PC-3 (cell line): ENCODE results near the gene APBA2. TPM values are rescaled to one million over a fixed set of nuclear protein-coding genes. Genes with fewer than 3 reads are reported as not detected.

Source experiments
- ATAC-seq: fragments of 200-7000 bp; cut with Tn5 transposase; 2 replicates; pipeline ENCODE4 v1.9.1; 2020; ENCODE audit warnings: mild to moderate bottlenecking, moderate library complexity
- BruUV-seq: library from RNA; stranded (reverse); fragments of 400-500 nt; replicated peaks from 2 replicates; lab custom pipeline; 2021; lab: Mats Ljungman, UMichigan
- CTCF ChIA-PET: fragments of 300-600 bp; sonication (Branson Sonifier 250); formaldehyde crosslinking; loops from one replicate; lab custom pipeline; 2022; ENCODE audit warnings: antibody characterized with exemption; lab: Charles Lee
- POLR2A ChIA-PET: fragments of 300-600 bp; sonication (Branson Sonifier 250); formaldehyde crosslinking; loops from one replicate; lab custom pipeline; 2022; ENCODE audit warnings: antibody characterized with exemption; ENCODE audit not compliant: unreplicated experiment; lab: Charles Lee
- DNase-seq: peaks from one replicate; pipeline ENCODE4 v3.0.0-alpha.2; 2015
- H2AFZ ChIP-seq: fragments of 300-600 bp; sonication (generic); 2 replicates; pipeline ENCODE4 v1.6.0; 2016; ENCODE audit warnings: antibody characterized with exemption, low read length
- H3F3A ChIP-seq: fragments of 300-600 bp; sonication (generic); one replicate; pipeline ENCODE4 v1.6.0; 2017; ENCODE audit warnings: antibody characterized with exemption, low read length, control low read depth, mild to moderate bottlenecking; ENCODE audit not compliant: unreplicated experiment
- H3K27ac ChIP-seq: fragments of 300-600 bp; sonication (generic); 2 replicates; pipeline ENCODE4 v1.5.1; 2016; ENCODE audit warnings: mild to moderate bottlenecking, low read length
- H3K27me3 ChIP-seq: fragments of 300-600 bp; sonication (generic); 2 replicates; pipeline ENCODE4 v1.6.1; 2016; ENCODE audit warnings: low read length, mixed read lengths
- H3K36me3 ChIP-seq: fragments of 300-600 bp; sonication (generic); 2 replicates; pipeline ENCODE4 v1.6.1; 2016; ENCODE audit warnings: low read depth, mixed run types, low read length, mixed read lengths
- H3K4me1 ChIP-seq: fragments of 300-600 bp; sonication (generic); 2 replicates; pipeline ENCODE4 v1.5.1; 2016; ENCODE audit warnings: low read length; ENCODE audit not compliant: insufficient read depth
- H3K4me2 ChIP-seq: fragments of 300-600 bp; sonication (generic); 2 replicates; pipeline ENCODE4 v1.6.0; 2016; ENCODE audit warnings: low read length
- H3K4me3 ChIP-seq: fragments of 300-600 bp; sonication (generic); 2 replicates; pipeline ENCODE4 v1.5.1; 2016; ENCODE audit warnings: mild to moderate bottlenecking, low read length, mixed read lengths
- H3K79me2 ChIP-seq: fragments of 300-600 bp; sonication (generic); 2 replicates; pipeline ENCODE4 v1.6.1; 2017; ENCODE audit warnings: low read length, mixed read lengths
- H3K9ac ChIP-seq: fragments of 300-600 bp; sonication (generic); 2 replicates; pipeline ENCODE4 v1.6.0; 2016; ENCODE audit warnings: mild to moderate bottlenecking, low read length
- H3K9me2 ChIP-seq: fragments of 300-600 bp; sonication (generic); replicated peaks from 2 replicates; pipeline ENCODE4 v1.6.1; 2016; ENCODE audit warnings: mixed run types, low read length, mixed read lengths
- H3K9me3 ChIP-seq: fragments of 300-600 bp; sonication (generic); 2 replicates; pipeline ENCODE4 v1.6.1; 2016; ENCODE audit warnings: low read length, mixed read lengths
- H4K20me1 ChIP-seq: fragments of 300-600 bp; sonication (generic); 2 replicates; pipeline ENCODE4 v1.6.1; 2016; ENCODE audit warnings: low read length, mixed read lengths
- EZH2 ChIP-seq: fragments of 300-600 bp; sonication (generic); IDR thresholded peaks from one replicate; pipeline ENCODE4 v1.6.1; 2017; ENCODE audit warnings: antibody characterized with exemption, mild to moderate bottlenecking, low read length; ENCODE audit not compliant: unreplicated experiment
- EZH2phosphoT487 ChIP-seq: fragments of 300-600 bp; sonication (generic); IDR thresholded peaks from 2 replicates; pipeline ENCODE4 v1.6.1; 2018; ENCODE audit warnings: mild to moderate bottlenecking, antibody characterized with exemption, low read length, borderline replicate concordance
- intact Hi-C: fragments of 100-400 bp; cut with micrococcal nuclease; formaldehyde crosslinking; loops from 2 replicates; pipeline ENCODE4 v1.9.0; 2023
- total RNA-seq: library from RNA; depleted of rRNA; stranded (reverse); fragments of >200 nt; gene quantifications from 2 replicates; pipeline ENCODE4 v1.2.3, GENCODE V29; 2014
- TF ChIP-seq, protein P1 (sequence below): fragments of 300-600 bp; sonication (generic); conservative IDR thresholded peaks from 2 replicates; pipeline ENCODE4 v1.5.1; 2017; ENCODE audit warnings: antibody characterized with exemption, low read depth, mild to moderate bottlenecking, low read length

The APBA2 gene
- total RNA-seq, 1 experiment from 2014 or later: 61.7 TPM

DNA sequence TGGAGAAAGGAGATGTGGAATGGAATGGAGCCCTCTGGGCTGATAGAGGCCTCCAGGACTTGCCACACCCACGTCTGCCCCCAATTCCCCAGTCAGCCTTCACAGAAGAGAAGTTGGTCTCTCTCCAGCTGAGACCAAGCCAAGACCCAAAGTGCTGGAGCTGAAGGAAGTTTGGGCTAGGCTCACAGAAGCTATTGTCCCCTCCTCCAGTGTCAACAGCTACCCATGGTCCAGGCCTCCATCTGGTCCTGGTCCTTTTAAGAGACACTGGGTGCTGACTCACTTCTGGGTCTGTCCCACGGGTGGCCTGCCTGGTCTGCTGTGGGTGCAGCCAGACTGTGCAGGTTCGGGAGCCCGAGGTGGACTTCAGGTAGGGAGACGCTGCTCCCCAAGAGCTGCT is 179.8 kb downstream of the APBA2 start:
- POLR2A ChIA-PET: no interaction called here
- TF ChIP-seq, protein P1, sequence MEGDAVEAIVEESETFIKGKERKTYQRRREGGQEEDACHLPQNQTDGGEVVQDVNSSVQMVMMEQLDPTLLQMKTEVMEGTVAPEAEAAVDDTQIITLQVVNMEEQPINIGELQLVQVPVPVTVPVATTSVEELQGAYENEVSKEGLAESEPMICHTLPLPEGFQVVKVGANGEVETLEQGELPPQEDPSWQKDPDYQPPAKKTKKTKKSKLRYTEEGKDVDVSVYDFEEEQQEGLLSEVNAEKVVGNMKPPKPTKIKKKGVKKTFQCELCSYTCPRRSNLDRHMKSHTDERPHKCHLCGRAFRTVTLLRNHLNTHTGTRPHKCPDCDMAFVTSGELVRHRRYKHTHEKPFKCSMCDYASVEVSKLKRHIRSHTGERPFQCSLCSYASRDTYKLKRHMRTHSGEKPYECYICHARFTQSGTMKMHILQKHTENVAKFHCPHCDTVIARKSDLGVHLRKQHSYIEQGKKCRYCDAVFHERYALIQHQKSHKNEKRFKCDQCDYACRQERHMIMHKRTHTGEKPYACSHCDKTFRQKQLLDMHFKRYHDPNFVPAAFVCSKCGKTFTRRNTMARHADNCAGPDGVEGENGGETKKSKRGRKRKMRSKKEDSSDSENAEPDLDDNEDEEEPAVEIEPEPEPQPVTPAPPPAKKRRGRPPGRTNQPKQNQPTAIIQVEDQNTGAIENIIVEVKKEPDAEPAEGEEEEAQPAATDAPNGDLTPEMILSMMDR: no peak
- TF ChIP-seq EZH2: no peak
- TF ChIP-seq EZH2phosphoT487: no peak

DNA sequence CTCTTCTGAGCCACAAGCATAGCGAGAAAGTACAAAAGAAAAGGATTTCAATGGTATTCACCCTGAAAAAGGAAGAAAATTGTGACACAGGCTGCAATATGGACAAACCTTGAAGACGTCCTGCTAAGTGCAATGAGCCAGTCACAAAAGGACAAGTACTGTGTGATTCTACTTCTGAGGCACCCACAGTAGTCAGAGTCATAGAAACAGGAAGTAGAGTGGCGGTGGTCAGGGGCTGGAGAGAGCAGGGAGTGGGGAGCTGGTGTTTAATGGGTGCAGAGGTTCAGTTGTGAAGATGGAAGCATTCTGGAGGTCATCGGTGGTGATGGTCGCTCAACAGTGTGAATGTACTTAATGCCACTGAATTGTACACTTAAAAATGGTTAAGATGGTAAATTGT is 180.5 kb downstream of the APBA2 start:
- Histone ChIP-seq H3F3A (no peaks in the 10 kb centered on the region), H3K79me2 (no peaks in the 10 kb centered on the region), H3K9me2 (no peaks in the 10 kb centered on the region), H4K20me1 (no peaks in the 10 kb centered on the region), H3K9me3 (no peaks in the 10 kb centered on the region), H3K4me2 (no peak overlapping the region), H3K4me3 (no peak overlapping the region), H3K9ac (no peak overlapping the region), H3K27me3 (no peaks in the 10 kb centered on the region), H3K4me1 (no peaks in the 10 kb centered on the region), H3K27ac (no peak overlapping the region), H3K36me3 (no peaks in the 10 kb centered on the region), H2AFZ (no peak overlapping the region)
- ChIA-PET CTCF (no interaction called here), POLR2A (no interaction called here)
- TF ChIP-seq, protein P1: no peak
- no peak for TF ChIP-seq EZH2phosphoT487
- no peak for TF ChIP-seq EZH2
- DNase-seq (no peak), ATAC-seq (no peak)
- intact Hi-C loops: no loop called here
- BruUV-seq: no TSS peak

More for the DNA sequence above, 179.8 kb downstream of the APBA2 start:
- ATAC-seq (no peak), DNase-seq (no peak)
- CTCF ChIA-PET: no interaction called here
- no peaks in the 10 kb centered on the region for H3K9me2 ChIP-seq
- H3K4me2 ChIP-seq: no peak overlapping the region
- H3K4me1 ChIP-seq: no peaks in the 10 kb centered on the region
- no peak overlapping the region for H3K27ac ChIP-seq
- H3K36me3 ChIP-seq: no peaks in the 10 kb centered on the region
- H3K4me3 ChIP-seq: no peak overlapping the region
- H4K20me1 ChIP-seq: no peaks in the 10 kb centered on the region
- H3K9me3 ChIP-seq: no peaks in the 10 kb centered on the region
- H3K79me2 ChIP-seq: no peaks in the 10 kb centered on the region
- H2AFZ ChIP-seq: no peak overlapping the region
- H3K9ac ChIP-seq: no peak overlapping the region
- no peaks in the 10 kb centered on the region for H3F3A ChIP-seq
- intact Hi-C loops: no loop called here
- H3K27me3 ChIP-seq: no peaks in the 10 kb centered on the region
- no TSS peak for BruUV-seq

DNA sequence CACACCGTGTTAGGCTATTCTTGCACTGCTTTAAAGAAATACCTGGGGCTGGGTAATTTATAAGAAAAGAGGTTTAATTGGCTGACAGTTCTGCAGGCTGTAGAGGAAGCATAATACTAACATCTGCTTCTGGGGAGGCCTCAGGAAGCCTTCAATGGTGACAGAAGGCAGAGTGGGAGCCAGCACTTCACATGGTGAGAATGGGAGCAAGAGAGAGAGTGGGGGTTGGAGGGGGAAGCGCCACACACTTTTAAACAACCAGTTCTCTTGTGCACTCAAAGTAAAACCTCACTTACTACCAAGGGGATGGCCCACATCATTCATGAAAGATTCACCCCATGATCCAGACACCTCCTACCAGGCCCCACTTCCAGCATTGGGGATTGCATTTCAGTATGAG is 181.1 kb downstream of the APBA2 start:
- no peaks in the 10 kb centered on the region for H3F3A ChIP-seq
- ChIA-PET POLR2A (no interaction called here), CTCF (no interaction called here)
- BruUV-seq: no TSS peak
- H4K20me1 ChIP-seq: no peaks in the 10 kb centered on the region
- no peak overlapping the region for H3K27ac ChIP-seq
- no peaks in the 10 kb centered on the region for H3K36me3 ChIP-seq
- no peak overlapping the region for H2AFZ ChIP-seq
- H3K9me2 ChIP-seq: no peaks in the 10 kb centered on the region
- H3K4me1 ChIP-seq: no peaks in the 10 kb centered on the region
- DNase-seq: no peak
- intact Hi-C loops: no loop called here
- H3K9ac ChIP-seq: no peak overlapping the region
- H3K4me2 ChIP-seq: no peak overlapping the region
- no peak for ATAC-seq
- H3K4me3 ChIP-seq: no peak overlapping the region
- H3K79me2 ChIP-seq: no peaks in the 10 kb centered on the region
- no peaks in the 10 kb centered on the region for H3K9me3 ChIP-seq
- TF ChIP-seq EZH2 (no peak), EZH2phosphoT487 (no peak)
- TF ChIP-seq, protein P1: no peak
- H3K27me3 ChIP-seq: no peaks in the 10 kb centered on the region
